Kidney (tissue), 14 donors: Measurements from ENCODE around the gene TNFRSF14. TPM values are rescaled to one million over a fixed set of nuclear protein-coding genes. Genes with fewer than 3 reads are reported as not detected.
"Not testable (repeated sequence)": the region's sequence is repeated elsewhere in the genome, so short reads cannot be mapped to it uniquely, and the experiment has no call there.

Source experiments
- DNase-seq, 5 donors: peaks; one replicate each; pipeline ENCODE4 v3.0.0-alpha.2; 2013 to 2020
- FAIRE-seq: peaks from 2 replicates; lab custom pipeline; 2012; peaks lifted over from hg19 to GRCh38; lab: Jason Lieb, UNC
- H3K27ac ChIP-seq, 2 donors: one replicate each; pipeline ENCODE4 v1.7.0; 2013; ENCODE audit warnings: low read depth in 2 of 2, low read length in 2 of 2, inconsistent platforms in 1 of 2
- H3K27me3 ChIP-seq: one replicate; pipeline ENCODE4 v1.7.1; 2013; ENCODE audit warnings: low read length, inconsistent platforms; ENCODE audit not compliant: control insufficient read depth, insufficient read depth
- H3K36me3 ChIP-seq, 3 donors: one replicate each; pipeline versions ENCODE4 v1.7.0 to v1.7.1; 2013; ENCODE audit warnings: low read length in 3 of 3, control low read depth in 1 of 3, inconsistent platforms in 1 of 3; ENCODE audit not compliant: insufficient read depth in 3 of 3, control insufficient read depth in 2 of 3
- H3K4me1 ChIP-seq, 3 donors: one replicate each; pipeline versions ENCODE4 v1.7.0 to v1.7.1; 2013; ENCODE audit warnings: low read length in 3 of 3, inconsistent platforms in 1 of 3, low read depth in 1 of 3; ENCODE audit not compliant: control insufficient read depth in 2 of 3, insufficient read depth in 2 of 3
- H3K4me3 ChIP-seq, 3 donors: one replicate each; pipeline versions ENCODE4 v1.7.0 to v1.8.1; 2013; ENCODE audit warnings: low read length in 3 of 3, control low read depth in 1 of 3, inconsistent platforms in 1 of 3
- H3K9ac ChIP-seq, 3 donors: one replicate each; pipeline versions ENCODE4 v1.7.0 to v1.7.1; 2013; ENCODE audit warnings: low read length in 3 of 3, control low read depth in 1 of 3, inconsistent platforms in 1 of 3
- H3K9me3 ChIP-seq, 3 donors: one replicate each; pipeline versions ENCODE4 v1.7.0 to v1.7.1; 2013; ENCODE audit warnings: low read length in 3 of 3, control low read depth in 1 of 3, inconsistent platforms in 1 of 3; ENCODE audit not compliant: control insufficient read depth in 2 of 3, insufficient read depth in 1 of 3
- intact Hi-C: fragments of 100-400 bp; cut with DNase I; formaldehyde crosslinking; loops from one replicate; pipeline ENCODE4 v1.11.1; 2022
- polyA plus RNA-seq: library from polyadenylated mRNA; stranded (reverse); fragments of 350-450 nt; fragmentation: Illumina TruSeq; extraction: RNeasy Lipid Tissue Mini Kit (QIAGEN cat#74804); gene quantifications from one replicate; pipeline ENCODE4 v1.2.3, GENCODE V29; 2014; ENCODE audit warnings: low read depth, low replicate concordance; ENCODE audit not compliant: insufficient read depth
- total RNA-seq: library from RNA; stranded (reverse); fragmentation: NEBNext Ultra II Directional; extraction: Animal tissue kit (Norgen Biotek cat#: 25700); gene quantifications from one replicate; pipeline ENCODE4 v1.2.1, GENCODE V29; 2021
- TF ChIP-seq, protein P1 (sequence below): IDR thresholded peaks from 3 replicates; pipeline ENCODE4 v1.5.1; 2012; ENCODE audit warnings: mild to moderate bottlenecking, moderate library complexity, borderline replicate concordance; ENCODE audit not compliant: insufficient read depth; ENCODE audit errors: extremely low read depth
- donor health status: control.
- donor health status: control.
- donor health status: control.
- donor health status: control.
- donor health status: control.
- donor health status: DM: yes; HTN: yes; CAD: no.
- donor health status: Normal renal cell carcinoma (clear cell type).

TNFRSF14 gene
- total and polyA plus RNA-seq, 2 donors from 2014 or later: 95.0 to 99.1 TPM

- peak overlapping the region in 2 of 3 donors; percentile 28 to 61 for H3K4me3 ChIP-seq
- FAIRE-seq (no peak), DNase-seq (peak in 1 of 5 donors; percentile 81)
- intact Hi-C loops: loop anchor here (10.0 kb wide), 1 partner anchor 133 kb away; the partner anchor contains the start of gene PEX10
- TF ChIP-seq, protein P1, sequence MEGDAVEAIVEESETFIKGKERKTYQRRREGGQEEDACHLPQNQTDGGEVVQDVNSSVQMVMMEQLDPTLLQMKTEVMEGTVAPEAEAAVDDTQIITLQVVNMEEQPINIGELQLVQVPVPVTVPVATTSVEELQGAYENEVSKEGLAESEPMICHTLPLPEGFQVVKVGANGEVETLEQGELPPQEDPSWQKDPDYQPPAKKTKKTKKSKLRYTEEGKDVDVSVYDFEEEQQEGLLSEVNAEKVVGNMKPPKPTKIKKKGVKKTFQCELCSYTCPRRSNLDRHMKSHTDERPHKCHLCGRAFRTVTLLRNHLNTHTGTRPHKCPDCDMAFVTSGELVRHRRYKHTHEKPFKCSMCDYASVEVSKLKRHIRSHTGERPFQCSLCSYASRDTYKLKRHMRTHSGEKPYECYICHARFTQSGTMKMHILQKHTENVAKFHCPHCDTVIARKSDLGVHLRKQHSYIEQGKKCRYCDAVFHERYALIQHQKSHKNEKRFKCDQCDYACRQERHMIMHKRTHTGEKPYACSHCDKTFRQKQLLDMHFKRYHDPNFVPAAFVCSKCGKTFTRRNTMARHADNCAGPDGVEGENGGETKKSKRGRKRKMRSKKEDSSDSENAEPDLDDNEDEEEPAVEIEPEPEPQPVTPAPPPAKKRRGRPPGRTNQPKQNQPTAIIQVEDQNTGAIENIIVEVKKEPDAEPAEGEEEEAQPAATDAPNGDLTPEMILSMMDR: no peak
- H3K9ac ChIP-seq: peak overlapping the region in 2 of 3 donors; percentile 8 to 41
- H3K9me3 ChIP-seq: no peaks in the 10 kb centered on the region
- H3K4me1 ChIP-seq: peaks cover 0 to 38% (median 18%) of the 10 kb centered on the region in 3 donors
- H3K27ac ChIP-seq: peak overlapping the region; percentile 91 to 99
- no peaks in the 10 kb centered on the region for H3K36me3 ChIP-seq
- H3K27me3 ChIP-seq: no peaks in the 10 kb centered on the region
Observed at GRCh38 chr1:2547210-2548067, 8.7 kb upstream of the TNFRSF14 start.

GRCh38 chr1:2548068-2548589, 8.0 kb upstream of the TNFRSF14 start:
- FAIRE-seq (no peak), DNase-seq (peak; percentile 86 to 95 (median 89))
- H3K4me1 ChIP-seq: peaks cover 0 to 38% (median 18%) of the 10 kb centered on the region in 3 donors
- peak overlapping the region in 2 of 3 donors; percentile 50 to 61 for H3K4me3 ChIP-seq
- peak overlapping the region in 2 of 3 donors; percentile 41 to 65 for H3K9ac ChIP-seq
- intact Hi-C loops: loop anchor here (10.0 kb wide), 1 partner anchor 133 kb away; the partner anchor contains the start of gene PEX10
- no peaks in the 10 kb centered on the region for H3K27me3 ChIP-seq
- H3K36me3 ChIP-seq: no peaks in the 10 kb centered on the region
- peak overlapping the region; percentile 91 to 99 for H3K27ac ChIP-seq
- TF ChIP-seq, protein P1: peak; percentile 94
- no peaks in the 10 kb centered on the region for H3K9me3 ChIP-seq

GRCh38 chr1:2549367-2550029, 6.7 kb upstream of the TNFRSF14 start:
- FAIRE-seq, DNase-seq, H3K9me3 ChIP-seq, H3K36me3 ChIP-seq, H3K27me3 ChIP-seq: not testable (repeated sequence)
- Histone ChIP-seq H3K4me3 (peak overlapping the region in 1 of 3 donors; percentile 61), H3K4me1 (peaks cover 0 to 32% (median 18%) of the 10 kb centered on the region in 3 donors), H3K9ac (peak overlapping the region in 2 of 3 donors; percentile 41 to 77), H3K27ac (peak overlapping the region; percentile 91 to 99)
- intact Hi-C loops: loop anchor here (10.0 kb wide), 1 partner anchor 135 kb away; the partner anchor contains the start of gene PEX10

DNA sequence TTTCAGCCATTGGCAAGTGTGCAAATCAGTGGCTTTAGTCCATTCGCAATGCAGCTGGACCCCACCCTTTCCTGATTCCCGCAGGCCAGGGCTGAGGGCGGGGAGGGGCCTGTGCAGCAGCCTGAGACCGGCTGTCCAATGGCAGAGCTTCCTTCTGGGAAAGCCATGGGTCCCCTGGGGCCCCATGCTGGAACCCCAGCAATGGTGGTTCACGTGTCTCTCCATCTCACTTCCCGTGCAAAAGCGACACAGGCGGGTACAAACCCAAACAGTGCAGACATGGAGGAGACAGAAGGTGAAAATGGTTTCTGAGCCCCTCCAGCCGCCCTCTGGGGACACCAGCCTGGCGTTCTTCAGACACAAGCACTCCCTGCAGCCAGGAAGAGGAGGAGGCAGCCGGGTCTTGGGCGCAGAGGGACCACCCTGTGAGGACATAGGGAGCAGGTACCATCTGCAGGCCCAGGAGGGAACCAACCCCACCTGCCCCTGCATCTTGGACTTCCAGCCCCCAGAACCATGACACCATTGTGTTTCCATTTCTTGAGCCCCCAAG, 5.8 kb upstream of the TNFRSF14 start:
- H3K9ac ChIP-seq, H3K9me3 ChIP-seq, H3K4me3 ChIP-seq, H3K36me3 ChIP-seq, intact Hi-C loops, FAIRE-seq, H3K27me3 ChIP-seq, DNase-seq, H3K27ac ChIP-seq: not testable (repeated sequence)
- H3K4me1 ChIP-seq: peaks cover 0 to 28% (median 23%) of the 10 kb centered on the region in 3 donors

DNA sequence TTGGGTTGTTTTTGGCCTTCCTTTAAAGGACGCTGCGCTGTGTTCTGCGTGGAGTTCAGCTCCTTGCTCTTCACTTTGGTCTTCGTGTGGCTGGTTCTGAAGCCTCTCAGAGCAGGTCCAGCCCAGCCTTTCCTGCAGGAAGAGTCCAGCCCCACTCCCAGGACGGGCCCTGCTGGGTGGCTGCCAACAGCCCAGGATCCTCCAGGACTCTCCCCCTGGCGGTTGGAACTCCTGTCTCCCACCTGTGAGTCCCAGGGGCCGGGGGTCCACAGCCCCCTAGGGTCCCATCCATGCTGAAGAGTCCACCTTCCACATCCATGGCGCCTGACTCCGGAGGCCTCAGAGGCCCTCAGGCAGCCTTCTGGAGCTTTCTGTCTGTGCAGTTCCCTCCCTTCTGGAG, 4.6 kb upstream of the TNFRSF14 start:
- H3K4me1 ChIP-seq: peaks cover 0 to 30% (median 27%) of the 10 kb centered on the region in 3 donors
- FAIRE-seq, H3K9ac ChIP-seq, H3K9me3 ChIP-seq, intact Hi-C loops, H3K4me3 ChIP-seq, H3K27ac ChIP-seq, H3K27me3 ChIP-seq, H3K36me3 ChIP-seq, DNase-seq: not testable (repeated sequence)
